ENCODE results near the gene MAP2K6.

MAP2K6 gene

DNA sequence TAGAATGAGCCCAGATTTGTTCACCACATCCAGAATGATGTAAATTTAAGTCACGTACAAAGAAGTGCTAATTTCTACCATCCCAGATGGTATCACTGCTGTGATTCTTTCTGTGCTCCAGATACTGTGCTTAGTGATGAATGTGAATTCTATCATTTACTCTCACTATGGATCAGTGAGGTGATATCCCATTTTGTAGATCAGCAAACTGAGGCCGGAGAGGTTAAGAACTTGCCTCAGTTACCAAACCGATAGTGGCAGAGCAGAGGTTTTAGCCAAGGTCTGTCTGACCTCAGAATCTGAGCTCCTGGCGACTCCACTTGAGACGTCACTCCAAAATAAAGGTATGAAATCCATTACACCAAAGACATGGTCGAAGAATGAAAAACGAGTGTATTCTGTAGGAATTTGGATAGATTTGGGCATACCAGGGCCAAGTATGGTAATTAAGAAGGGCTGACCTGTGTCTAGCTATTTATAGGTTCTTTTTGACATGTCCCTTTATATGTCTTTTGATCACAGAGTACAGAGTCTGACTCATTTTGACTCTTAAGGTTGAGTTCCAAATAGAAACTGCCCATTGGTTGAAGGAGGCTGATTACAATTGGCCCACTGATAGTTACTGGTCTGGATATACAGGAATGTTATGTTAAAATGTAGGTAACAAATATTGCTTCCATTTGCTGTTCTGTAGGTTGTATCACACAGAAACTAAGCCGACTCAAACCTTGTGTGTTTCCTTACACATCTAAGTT lies 10.0 kb downstream of the MAP2K6 start:
- DNase-seq (ENCODE audit: low read depth) = no peak
- H3K4me3 ChIP-seq (ENCODE audit: low read length) = no peak overlapping the region
- TF ChIP-seq CTCF (conservative IDR thresholded peaks at IDR 0.05; ENCODE audit: low read depth, low read length) = no peak

DNA sequence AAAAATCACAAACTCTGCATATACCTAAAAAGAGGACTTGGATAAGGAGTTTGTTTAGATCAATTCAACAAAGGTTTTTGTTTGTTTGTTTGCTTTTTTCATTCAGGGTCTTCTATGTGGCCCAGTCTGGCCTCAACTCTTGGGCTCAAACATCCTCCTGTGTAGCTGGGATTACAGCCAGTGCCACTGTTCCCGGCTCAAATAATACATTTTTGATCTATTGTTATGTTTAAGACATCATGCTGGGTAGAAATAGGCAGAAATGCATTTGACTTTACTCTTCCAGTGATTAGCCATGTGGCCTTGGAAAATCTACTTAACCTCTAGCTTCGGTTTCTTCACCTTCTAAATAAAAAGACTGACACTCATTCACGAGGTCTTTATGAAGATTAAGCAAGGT lies 11.5 kb downstream of the MAP2K6 start:
- DNase-seq (ENCODE audit: low read depth) = no peak
- no peak for TF ChIP-seq CTCF (conservative IDR thresholded peaks at IDR 0.05; ENCODE audit: low read depth, low read length)
- H3K4me3 ChIP-seq (ENCODE audit: low read length) = no peak overlapping the region

GRCh38 chr17:69427486-69428197 lies 13.1 kb downstream of the MAP2K6 start:
- DNase-seq (ENCODE audit: low read depth) = no peak
- TF ChIP-seq CTCF (conservative IDR thresholded peaks at IDR 0.05; ENCODE audit: low read depth, low read length) = no peak
- no peak overlapping the region for H3K4me3 ChIP-seq (ENCODE audit: low read length)

DNA sequence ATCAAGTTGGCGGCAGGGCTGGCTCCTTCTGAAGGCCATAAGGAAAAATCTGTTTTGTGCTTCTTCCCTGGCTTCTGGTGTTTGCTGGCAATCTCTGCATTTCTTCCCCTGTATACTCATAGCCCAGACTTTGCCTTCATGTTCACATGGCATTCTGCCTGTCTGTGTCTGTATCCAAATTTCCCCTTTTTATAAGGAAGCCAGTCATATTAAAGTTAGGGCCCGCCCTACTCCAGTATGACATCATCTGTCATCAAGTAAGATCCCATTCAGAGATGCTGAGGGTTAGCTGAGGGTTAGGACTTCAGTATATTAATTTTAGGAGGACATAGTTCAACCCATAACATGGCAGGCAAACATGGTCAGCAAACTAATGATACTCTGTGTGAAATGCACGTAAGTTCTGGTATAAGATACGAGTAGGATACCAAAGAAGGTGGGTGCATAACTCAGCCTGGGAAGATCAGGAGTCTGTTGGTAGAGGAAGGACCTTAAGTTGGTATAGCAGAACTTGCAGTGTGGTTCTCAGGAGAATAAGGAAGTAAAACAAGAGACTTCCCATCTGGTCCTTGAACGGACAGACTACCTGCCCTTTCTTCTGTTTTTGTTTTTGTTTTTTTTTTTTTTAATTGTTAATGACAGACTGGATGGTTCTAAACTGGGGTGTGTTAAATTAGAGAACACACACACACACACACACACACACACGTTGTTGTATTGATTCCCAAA lies 13.9 kb downstream of the MAP2K6 start:
- no peak overlapping the region for H3K4me3 ChIP-seq (ENCODE audit: low read length)
- no peak for TF ChIP-seq CTCF (conservative IDR thresholded peaks at IDR 0.05; ENCODE audit: low read depth, low read length)
- DNase-seq (ENCODE audit: low read depth) = no peak

- TF ChIP-seq CTCF (conservative IDR thresholded peaks at IDR 0.05; ENCODE audit: low read depth, low read length) = no peak
- H3K4me3 ChIP-seq (ENCODE audit: low read length) = no peak overlapping the region
Observed at GRCh38 chr17:69430488-69430887, 16.0 kb downstream of the MAP2K6 start.

GRCh38 chr17:69431835-69432234 lies 17.3 kb downstream of the MAP2K6 start:
- no peak for TF ChIP-seq CTCF (conservative IDR thresholded peaks at IDR 0.05; ENCODE audit: low read depth, low read length)
- no peak for DNase-seq (ENCODE audit: low read depth)
- no peak overlapping the region for H3K4me3 ChIP-seq (ENCODE audit: low read length)

More at GRCh38 chr17:69430488-69430887, 16.0 kb downstream of the MAP2K6 start:
- no peak for DNase-seq (ENCODE audit: low read depth)
